HG02885 (cell line): ENCODE measurements around the gene CHRND.
"Not testable (repeated sequence)": the region's sequence is repeated elsewhere in the genome, so short reads cannot be mapped to it uniquely, and the experiment has no call there.

Experiments
- ATAC-seq: cut with Tn5 transposase; IDR thresholded peaks from one replicate; pipeline ENCODE4 v1.9.1; 2021; ENCODE audit warnings: mild to moderate bottlenecking; ENCODE audit not compliant: unreplicated experiment, poor library complexity

Gene CHRND

GRCh38 chr2:232568161-232568560 lies 42.2 kb downstream of the CHRND start:
- no peak for ATAC-seq

DNA sequence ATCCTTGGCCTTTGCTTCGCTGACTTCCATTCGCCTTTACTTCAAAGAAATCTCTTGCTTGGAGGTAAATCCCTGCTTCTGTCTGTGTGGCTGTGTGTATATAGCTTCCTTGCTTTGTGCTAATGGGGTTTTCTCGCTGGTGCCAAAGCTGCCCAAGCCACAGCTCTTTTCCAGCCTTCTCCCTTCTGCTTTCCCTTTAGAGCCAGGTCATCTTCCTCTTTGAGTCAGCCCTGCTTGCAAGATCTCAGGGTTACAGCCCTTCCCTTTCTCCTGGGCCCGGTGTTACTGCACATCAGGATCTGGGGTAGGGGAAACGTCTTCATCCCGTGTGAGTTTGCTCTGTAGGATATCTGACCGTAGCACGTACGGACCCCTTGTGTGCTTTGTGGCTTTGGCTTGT lies 43.6 kb downstream of the CHRND start:
- ATAC-seq: no peak

- ATAC-seq: not testable (repeated sequence)
These were observed 44.5 kb downstream of the CHRND start for GRCh38 chr2:232570481-232570880.

- ATAC-seq: no peak
These were observed 45.1 kb downstream of the CHRND start for GRCh38 chr2:232571026-232571474.

DNA sequence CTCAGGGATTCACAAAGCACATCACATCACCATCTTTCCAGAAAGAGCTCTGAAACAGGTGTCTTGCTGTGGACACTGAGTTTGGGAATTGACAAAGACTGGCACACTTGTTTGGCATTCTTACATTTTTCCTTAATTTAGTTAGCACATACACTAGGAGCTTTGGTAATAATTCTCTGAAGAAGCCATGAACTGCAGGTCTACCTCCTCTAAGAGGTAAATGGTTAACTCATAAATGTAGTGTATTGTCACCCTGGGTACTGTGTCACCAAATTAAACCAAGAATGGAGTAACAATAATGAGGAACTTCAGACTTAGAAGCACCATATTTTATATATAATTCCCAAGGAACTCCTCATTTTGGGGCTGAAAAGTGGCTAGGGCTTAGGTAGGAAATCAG lies 47.1 kb downstream of the CHRND start:
- no peak for ATAC-seq

DNA sequence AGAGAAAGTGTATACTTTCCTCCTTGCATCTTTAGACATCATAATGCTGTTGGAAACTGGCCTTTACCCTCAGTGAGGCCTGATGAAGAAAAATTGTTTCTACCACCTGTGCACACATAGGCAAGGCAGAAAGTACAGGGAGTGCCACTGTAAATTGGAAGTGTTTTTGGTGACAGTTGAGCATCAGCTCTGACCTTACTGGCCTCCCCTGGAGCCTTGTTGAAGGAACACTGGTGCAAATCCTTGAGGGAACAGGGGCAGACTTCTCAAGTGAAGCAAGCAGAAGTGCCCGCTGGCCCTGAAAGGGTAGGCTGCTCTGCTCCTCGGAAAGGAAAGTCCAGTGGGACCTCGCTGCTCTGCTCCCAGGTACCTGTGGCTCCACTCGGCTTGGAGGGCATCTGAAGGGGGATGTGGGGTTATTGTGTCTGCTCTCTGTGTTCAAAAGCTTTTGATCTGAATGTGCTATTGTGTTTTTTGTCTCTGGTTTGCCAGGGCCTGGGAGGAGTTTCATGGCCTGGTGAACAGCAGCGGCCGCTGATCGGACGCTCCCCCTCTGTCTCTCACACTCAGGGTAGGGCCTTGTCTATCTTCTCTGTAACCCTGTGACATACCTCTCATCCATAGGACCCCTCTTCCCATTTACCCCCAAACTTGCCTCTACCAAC lies 47.9 kb downstream of the CHRND start:
- ATAC-seq: no peak

DNA sequence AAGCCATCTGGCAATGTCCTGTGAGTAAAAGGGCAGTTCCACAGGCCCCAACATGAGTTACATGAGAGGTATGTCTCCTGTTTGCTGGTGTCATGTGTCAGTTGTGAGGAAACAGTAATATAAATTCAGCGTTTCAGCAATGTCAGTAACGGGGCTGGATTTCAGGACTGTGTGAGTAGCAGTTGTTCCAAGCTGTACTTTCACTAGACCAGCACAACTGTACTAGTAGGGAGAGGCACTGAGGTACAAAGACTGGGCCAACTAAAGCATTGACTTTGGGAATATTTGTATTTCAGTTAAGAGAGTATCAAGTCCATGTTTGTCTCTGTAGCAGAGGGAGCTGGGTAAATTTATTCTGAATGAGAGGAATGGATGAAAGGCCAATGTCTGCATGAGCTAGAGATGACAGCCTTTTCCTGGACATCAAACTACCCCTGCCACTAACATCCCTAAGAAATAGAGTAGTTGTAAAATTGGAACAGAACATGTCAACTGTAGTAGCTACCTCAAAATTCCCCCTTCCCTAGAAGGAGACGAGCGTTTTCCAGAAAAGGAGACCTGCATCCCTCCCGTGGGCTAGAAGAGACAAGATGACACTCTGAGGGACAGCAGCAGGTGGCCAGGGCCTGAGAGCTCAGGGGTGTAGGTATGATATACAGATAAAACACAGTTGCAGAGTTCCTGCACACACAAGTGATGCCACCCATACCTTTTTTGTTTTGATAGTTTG lies 48.9 kb downstream of the CHRND start:
- no peak for ATAC-seq

- ATAC-seq: no peak
These were observed 49.4 kb downstream of the CHRND start for GRCh38 chr2:232575404-232575746.

DNA sequence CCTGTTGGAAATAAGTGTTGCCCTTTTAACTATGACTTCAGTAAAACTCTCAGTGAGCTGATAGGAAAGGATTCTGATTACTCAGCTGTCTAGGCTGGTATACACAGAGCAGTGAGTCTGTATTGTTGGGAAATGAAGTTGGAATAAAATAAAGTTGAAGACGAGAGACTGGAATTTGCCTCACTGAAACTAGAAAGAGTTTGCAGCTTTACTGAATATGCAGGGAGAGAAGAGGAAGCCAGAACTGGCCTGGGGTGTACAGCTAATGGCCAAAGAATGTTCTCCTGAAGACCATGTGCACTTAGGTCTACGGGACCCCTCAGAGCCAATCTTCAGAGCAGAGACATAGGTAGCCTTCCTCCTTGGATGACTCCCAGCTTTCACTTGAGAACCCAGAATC lies 51.0 kb downstream of the CHRND start:
- no peak for ATAC-seq

GRCh38 chr2:232577841-232578240 lies 51.9 kb downstream of the CHRND start:
- no peak for ATAC-seq

DNA sequence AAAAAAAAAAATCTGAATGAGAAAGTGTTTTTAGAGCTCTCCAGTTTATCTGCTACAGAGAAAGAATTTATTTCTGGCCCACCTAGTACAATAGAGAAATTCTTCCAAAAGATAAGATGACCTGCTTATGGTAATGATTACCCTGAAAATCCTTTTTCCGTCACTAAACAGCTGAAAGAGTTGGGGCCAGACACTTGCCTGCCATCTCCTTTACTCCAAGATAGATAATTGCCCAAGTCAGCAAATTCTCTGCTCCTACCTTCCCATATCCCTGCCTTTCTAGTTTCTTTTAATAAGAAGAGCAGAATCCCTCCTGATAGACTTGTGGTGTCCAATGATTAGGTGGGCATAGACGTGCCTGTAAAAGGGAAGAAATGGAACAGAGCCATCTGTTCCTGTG lies 52.7 kb downstream of the CHRND start:
- ATAC-seq: no peak

DNA sequence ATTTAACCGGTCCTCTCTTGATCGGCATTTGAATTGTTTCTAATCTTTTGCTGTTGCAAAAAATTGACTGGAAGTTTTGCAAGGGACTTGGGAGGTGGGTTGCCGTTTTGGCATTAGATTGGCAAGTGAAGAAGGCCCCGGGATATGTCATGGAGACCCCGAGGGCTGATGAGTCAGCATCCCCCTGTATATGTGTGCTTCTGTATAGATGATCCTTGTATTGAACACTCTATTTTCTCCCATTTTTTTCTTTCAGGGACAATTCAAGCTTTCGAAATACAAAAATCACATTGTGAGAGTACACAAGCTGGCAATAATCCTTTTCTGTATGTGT lies 54.7 kb downstream of the CHRND start:
- no peak for ATAC-seq

GRCh38 chr2:232581725-232582124 lies 55.8 kb downstream of the CHRND start:
- ATAC-seq: no peak

DNA sequence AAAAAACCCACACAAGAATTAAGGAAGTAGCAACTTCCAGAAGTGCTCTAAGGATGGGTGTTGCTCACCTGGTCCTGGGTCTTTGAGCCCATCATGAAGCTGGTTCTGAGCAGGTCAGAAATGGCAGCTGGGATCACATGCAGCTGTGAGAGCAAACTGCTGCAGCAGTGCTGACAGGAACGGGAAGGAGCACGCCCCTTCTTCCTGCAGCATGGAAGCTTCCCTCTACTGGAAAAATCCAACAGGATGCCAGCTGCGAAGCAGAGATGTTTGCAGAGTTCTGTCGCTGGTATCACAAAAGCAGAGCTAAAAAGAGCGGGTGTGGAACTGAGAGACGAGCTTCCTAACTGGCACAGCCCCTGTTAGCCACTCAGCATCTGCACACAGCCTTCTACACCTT lies 58.3 kb downstream of the CHRND start:
- ATAC-seq: no peak
